Activated CD4-positive, alpha-beta memory T cell treated with anti-CD3 and anti-CD28 coated beads for 36 hours (primary cell): ENCODE results near the gene RHOBTB3. TPM values are rescaled to one million over a fixed set of nuclear protein-coding genes. Genes with fewer than 3 reads are reported as not detected.
"Not testable (repeated sequence)": the region's sequence is repeated elsewhere in the genome, so short reads cannot be mapped to it uniquely, and the experiment has no call there.

Experiments used
- CTCF ChIA-PET: fragments of 350-600 bp; sonication (Branson Sonifier 250); formaldehyde crosslinking; loops from one replicate; lab custom pipeline; 2021; ENCODE audit warnings: antibody characterized with exemption, inconsistent platforms; lab: Charles Lee
- POLR2A ChIA-PET: fragments of 350-600 bp; sonication (Branson Sonifier 250); formaldehyde crosslinking; loops from one replicate; lab custom pipeline; 2021; ENCODE audit warnings: antibody characterized with exemption; lab: Charles Lee
- DNase-seq: peaks from one replicate; pipeline ENCODE4 v3.0.0-alpha.2; 2020
- H3K27ac Mint-ChIP-seq: one replicate; pipeline ENCODE4 v1.8.0; 2021; ENCODE audit warnings: mixed read lengths
- H3K27me3 Mint-ChIP-seq: one replicate; pipeline ENCODE4 v1.8.0; 2021; ENCODE audit warnings: mixed read lengths
- H3K36me3 Mint-ChIP-seq: one replicate; pipeline ENCODE4 v1.8.0; 2021; ENCODE audit warnings: mixed read lengths
- H3K4me1 Mint-ChIP-seq: one replicate; pipeline ENCODE4 v1.8.0; 2021; ENCODE audit warnings: low read depth, mixed read lengths
- H3K4me3 Mint-ChIP-seq: one replicate; pipeline ENCODE4 v1.8.0; 2021; ENCODE audit warnings: mild to moderate bottlenecking, mixed read lengths
- H3K9me3 Mint-ChIP-seq: one replicate; pipeline ENCODE4 v1.8.0; 2021; ENCODE audit warnings: mixed read lengths
- intact Hi-C: fragments of 100-400 bp; cut with micrococcal nuclease; formaldehyde crosslinking; loops from one replicate; pipeline ENCODE4 v1.15.1; 2023
- total RNA-seq, 2 experiments: library from RNA; stranded (reverse); gene quantifications; one replicate each; pipeline ENCODE4 v1.2.3, GENCODE V29; 2021

RHOBTB3 gene
- total RNA-seq, 2 experiments from 2014 or later = 0.75 to 0.97 TPM

- H3K4me1 Mint-ChIP-seq = peaks cover 57% of the 10 kb centered on the region
- ChIA-PET POLR2A (interaction anchor here (1.8 to 5.0 kb wide), 2 partner anchors 12 to 34 kb away, joined by 4 to 45 read pairs; partner anchors contain the start of gene GLRX), CTCF (interaction anchor here (0.7 to 5.5 kb wide), 5 partner anchors 9 to 52 kb away, joined by 3 to 66 read pairs (median 10); partner anchors contain the start of gene GLRX)
- peaks cover 6% of the 10 kb centered on the region for H3K36me3 Mint-ChIP-seq
- no peak for DNase-seq
- H3K4me3 Mint-ChIP-seq = peak overlapping the region; percentile 6
- peak overlapping the region; percentile 65 for H3K27ac Mint-ChIP-seq
- intact Hi-C loops = loop anchor here (1.0 to 2.0 kb wide), 3 partner anchors 13 to 29 kb away; partner anchors contain the start of gene GLRX
- H3K9me3 Mint-ChIP-seq = no peaks in the 10 kb centered on the region
- no peaks in the 10 kb centered on the region for H3K27me3 Mint-ChIP-seq
Observed at GRCh38 chr5:95809414-95809960, 78.4 kb downstream of the RHOBTB3 start.

GRCh38 chr5:95810305-95811125, 79.4 kb downstream of the RHOBTB3 start:
- Mint-ChIP-seq H3K36me3 (peaks cover 8% of the 10 kb centered on the region), H3K4me3 (no peak overlapping the region), H3K27me3 (no peaks in the 10 kb centered on the region), H3K4me1 (peaks cover 65% of the 10 kb centered on the region), H3K27ac (peak overlapping the region; percentile 65), H3K9me3 (no peaks in the 10 kb centered on the region)
- POLR2A ChIA-PET = interaction anchor here (1.5 to 5.0 kb wide), 2 partner anchors 11 to 24 kb away, joined by 4 to 45 read pairs; partner anchors contain the start of gene GLRX
- CTCF ChIA-PET = interaction anchor here (0.7 to 5.5 kb wide), 5 partner anchors 8 to 51 kb away, joined by 4 to 66 read pairs (median 10); partner anchors contain the start of gene GLRX
- no peak for DNase-seq
- intact Hi-C loops = no loop called here

DNA sequence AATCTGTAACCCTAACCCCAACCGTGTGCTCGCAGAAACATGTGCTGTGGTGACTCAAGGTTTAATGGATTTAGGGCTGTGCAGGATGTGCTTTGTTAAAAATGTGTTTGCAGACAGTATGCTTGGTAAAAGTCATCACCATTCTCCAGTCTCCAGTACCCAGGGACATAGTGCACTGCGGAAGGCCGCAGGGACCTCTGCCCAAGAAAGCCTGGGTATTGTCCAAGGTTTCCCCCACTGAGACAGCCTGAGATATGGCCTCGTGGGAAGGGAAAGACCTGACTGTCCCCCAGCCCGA, 79.9 kb downstream of the RHOBTB3 start:
- DNase-seq = not testable (repeated sequence)
- CTCF ChIA-PET = interaction anchor here (1.3 to 5.5 kb wide), 4 partner anchors 7 to 30 kb away, joined by 4 to 66 read pairs (median 17); partner anchors contain the start of gene GLRX

GRCh38 chr5:95811461-95812073, 80.4 kb downstream of the RHOBTB3 start:
- DNase-seq, H3K9me3 Mint-ChIP-seq, H3K4me3 Mint-ChIP-seq, intact Hi-C loops, H3K27me3 Mint-ChIP-seq: not testable (repeated sequence)
- H3K36me3 Mint-ChIP-seq = peaks cover 12% of the 10 kb centered on the region
- H3K4me1 Mint-ChIP-seq = peaks cover 76% of the 10 kb centered on the region
- ChIA-PET CTCF (interaction anchor here (0.6 to 5.5 kb wide), 5 partner anchors 10 to 167 kb away, joined by 3 to 66 read pairs (median 12); partner anchors contain the start of gene GLRX), POLR2A (interaction anchor here (1.5 kb wide), 2 partner anchors 11 to 23 kb away, joined by 4 to 5 read pairs; partner anchors contain the start of gene GLRX)
- peak overlapping the region; percentile 4 for H3K27ac Mint-ChIP-seq

More for the DNA sequence above, 79.9 kb downstream of the RHOBTB3 start:
- H3K27me3 Mint-ChIP-seq, H3K4me3 Mint-ChIP-seq, H3K9me3 Mint-ChIP-seq, intact Hi-C loops: not testable (repeated sequence)
- Mint-ChIP-seq H3K4me1 (peaks cover 71% of the 10 kb centered on the region), H3K27ac (peak overlapping the region; percentile 65), H3K36me3 (peaks cover 12% of the 10 kb centered on the region)
- POLR2A ChIA-PET = interaction anchor here (1.5 to 5.0 kb wide), 2 partner anchors 10 to 23 kb away, joined by 4 to 45 read pairs; partner anchors contain the start of gene GLRX

DNA sequence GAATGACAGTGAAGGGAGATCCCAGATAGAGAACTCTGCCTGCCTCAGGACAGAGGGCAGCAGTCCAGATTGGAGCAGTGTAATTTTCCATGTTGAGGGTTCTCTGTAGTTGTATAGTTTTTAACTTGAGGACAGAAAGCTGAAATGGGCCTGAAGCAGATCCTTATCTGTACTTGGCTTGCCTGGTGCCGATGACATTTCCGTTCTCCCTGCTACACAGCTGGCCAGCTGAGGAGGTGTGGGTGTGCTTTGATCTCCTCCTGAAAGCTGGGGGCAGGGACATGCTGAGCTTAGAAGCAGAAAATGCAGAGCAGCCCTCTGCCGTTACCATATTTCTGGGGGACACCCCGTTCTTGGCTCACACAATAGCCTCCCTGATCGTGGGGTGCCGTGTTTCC, 80.9 kb downstream of the RHOBTB3 start:
- no peaks in the 10 kb centered on the region for H3K27me3 Mint-ChIP-seq
- peaks cover 12% of the 10 kb centered on the region for H3K36me3 Mint-ChIP-seq
- CTCF ChIA-PET = interaction anchor here (0.6 to 5.5 kb wide), 5 partner anchors 9 to 167 kb away, joined by 3 to 24 read pairs (median 7); partner anchors contain the start of gene GLRX
- peak; percentile 61 for DNase-seq
- peaks cover 81% of the 10 kb centered on the region for H3K4me1 Mint-ChIP-seq
- no peaks in the 10 kb centered on the region for H3K9me3 Mint-ChIP-seq
- H3K4me3 Mint-ChIP-seq = no peak overlapping the region
- peak overlapping the region; percentile 4 for H3K27ac Mint-ChIP-seq
- POLR2A ChIA-PET = interaction anchor here (1.5 kb wide), 1 partner anchor 10 kb away, joined by 5 read pairs; the partner anchor contains the start of gene GLRX
- intact Hi-C loops = no loop called here

GRCh38 chr5:95813035-95813434, 81.9 kb downstream of the RHOBTB3 start:
- intact Hi-C loops, H3K9me3 Mint-ChIP-seq, DNase-seq, H3K27ac Mint-ChIP-seq, H3K27me3 Mint-ChIP-seq, H3K4me3 Mint-ChIP-seq: not testable (repeated sequence)
- H3K4me1 Mint-ChIP-seq = peaks cover 89% of the 10 kb centered on the region
- ChIA-PET CTCF (interaction anchor here (1.0 to 5.5 kb wide), 3 partner anchors 8 to 31 kb away, joined by 7 to 24 read pairs (median 12); partner anchors contain the start of gene GLRX), POLR2A (interaction anchor here (1.5 kb wide), 1 partner anchor 9 kb away, joined by 5 read pairs; the partner anchor contains the start of gene GLRX)
- peaks cover 12% of the 10 kb centered on the region for H3K36me3 Mint-ChIP-seq

DNA sequence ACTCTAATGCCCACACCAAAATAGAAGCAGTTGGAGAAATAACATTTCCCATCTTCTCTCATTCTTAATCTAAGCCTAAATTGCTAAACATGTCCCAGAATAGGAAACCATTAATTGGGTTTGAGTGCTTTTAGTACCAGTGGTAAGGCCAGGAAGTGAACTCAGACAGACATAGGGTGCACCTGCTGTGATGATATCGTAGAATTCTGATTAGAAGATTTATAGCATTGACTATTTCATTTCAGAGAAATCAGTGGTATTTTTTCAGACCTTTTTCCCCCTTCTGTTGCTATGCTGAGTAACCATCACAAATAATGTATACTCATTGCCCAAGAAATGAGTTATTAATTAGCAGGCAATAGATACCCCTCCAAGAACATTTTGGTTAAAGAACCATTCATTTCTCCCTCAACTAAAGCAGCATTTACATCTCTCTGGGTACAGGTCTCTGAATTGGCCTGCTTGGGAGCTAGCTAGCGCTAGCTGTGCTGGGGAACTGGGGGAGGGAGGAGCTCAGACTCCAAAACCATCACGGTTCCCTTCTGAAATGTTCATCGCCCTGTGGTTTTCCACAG, 84.1 kb downstream of the RHOBTB3 start:
- intact Hi-C loops = no loop called here
- Mint-ChIP-seq H3K27ac (peak overlapping the region; percentile 82), H3K36me3 (peaks cover 12% of the 10 kb centered on the region), H3K27me3 (no peaks in the 10 kb centered on the region), H3K9me3 (no peaks in the 10 kb centered on the region), H3K4me1 (peaks cover 86% of the 10 kb centered on the region), H3K4me3 (no peak overlapping the region)
- ChIA-PET POLR2A (no interaction called here), CTCF (interaction anchor here (1.2 to 1.4 kb wide), 3 partner anchors 20 to 33 kb away, joined by 4 to 5 read pairs (median 4); no protein-coding TSS in a partner anchor)
- no peak for DNase-seq

DNA sequence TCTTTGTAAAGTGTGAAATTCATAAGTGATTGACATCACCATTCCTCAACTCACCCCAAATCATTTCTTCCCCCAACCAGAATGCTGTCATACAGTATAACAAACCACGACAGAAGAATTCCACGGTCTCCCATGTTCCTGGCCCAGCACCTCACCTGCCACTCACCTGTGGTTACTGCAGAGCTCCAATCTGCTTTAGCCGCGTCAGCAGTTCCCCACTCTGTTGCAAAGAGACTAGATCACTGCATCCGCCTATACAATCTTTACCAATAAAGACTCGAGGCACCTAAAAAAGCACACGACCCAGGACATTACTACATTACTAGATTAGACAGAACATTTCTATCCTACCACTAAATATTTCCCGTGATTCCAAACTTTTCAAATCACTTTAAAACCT, 85.2 kb downstream of the RHOBTB3 start:
- no peaks in the 10 kb centered on the region for H3K9me3 Mint-ChIP-seq
- no peaks in the 10 kb centered on the region for H3K27me3 Mint-ChIP-seq
- H3K27ac Mint-ChIP-seq = peak overlapping the region; percentile 82
- ChIA-PET POLR2A (no interaction called here), CTCF (interaction anchor here (1.2 to 2.1 kb wide), 6 partner anchors 8 to 521 kb away, joined by 3 to 5 read pairs (median 4); no protein-coding TSS in a partner anchor)
- no peak overlapping the region for H3K4me3 Mint-ChIP-seq
- no peak for DNase-seq
- intact Hi-C loops = no loop called here
- peaks cover 12% of the 10 kb centered on the region for H3K36me3 Mint-ChIP-seq
- peaks cover 80% of the 10 kb centered on the region for H3K4me1 Mint-ChIP-seq

DNA sequence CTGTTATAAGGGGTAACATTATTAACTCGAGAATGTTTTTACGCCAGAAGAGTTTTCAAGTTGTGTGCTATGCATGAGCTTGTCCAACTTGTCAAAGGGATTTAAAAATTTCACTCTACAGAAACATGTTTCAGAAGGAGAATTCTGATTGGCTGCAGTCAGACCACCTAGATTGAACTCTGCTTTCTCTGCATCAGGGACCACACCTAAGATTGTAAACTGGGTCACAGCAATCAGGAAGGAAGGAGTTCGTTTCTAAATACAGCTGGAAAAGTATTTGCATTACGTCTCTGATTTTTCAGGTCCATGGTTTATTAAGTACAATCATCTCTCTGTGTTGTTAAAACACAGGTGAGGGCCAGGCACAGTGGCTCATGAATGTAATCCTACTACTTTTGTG, 85.6 kb downstream of the RHOBTB3 start:
- no peaks in the 10 kb centered on the region for H3K27me3 Mint-ChIP-seq
- DNase-seq = no peak
- ChIA-PET CTCF (interaction anchor here (0.7 to 2.1 kb wide), 7 partner anchors 8 to 520 kb away, joined by 3 to 5 read pairs (median 4); no protein-coding TSS in a partner anchor), POLR2A (interaction anchor here (0.6 kb wide), 1 partner anchor 170 kb away, joined by 3 read pairs; the partner anchor contains the start of gene RFESD)
- H3K9me3 Mint-ChIP-seq = no peaks in the 10 kb centered on the region
- peaks cover 12% of the 10 kb centered on the region for H3K36me3 Mint-ChIP-seq
- peaks cover 76% of the 10 kb centered on the region for H3K4me1 Mint-ChIP-seq
- peak overlapping the region; percentile 82 for H3K27ac Mint-ChIP-seq
- intact Hi-C loops = no loop called here
- H3K4me3 Mint-ChIP-seq = no peak overlapping the region

DNA sequence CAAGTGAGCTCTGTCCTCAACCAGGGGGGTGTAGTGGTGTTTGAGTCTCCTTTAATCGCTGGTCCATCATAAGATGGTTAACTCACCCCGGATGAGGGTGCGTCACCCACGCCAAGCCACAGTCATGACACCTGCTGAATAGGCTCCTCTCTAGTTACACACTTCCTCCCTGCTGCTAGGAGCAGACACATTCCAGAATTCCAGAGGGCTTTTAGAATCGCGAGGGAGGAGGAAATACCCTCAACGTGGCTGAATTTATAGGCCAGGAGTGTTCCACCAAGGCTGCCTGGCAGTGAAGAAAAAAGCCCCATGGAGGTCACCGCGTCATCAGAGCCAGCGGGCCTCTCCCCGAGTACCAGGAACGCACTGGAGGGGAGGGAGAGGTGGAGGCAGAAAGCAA, 86.3 kb downstream of the RHOBTB3 start:
- H3K9me3 Mint-ChIP-seq = no peaks in the 10 kb centered on the region
- peaks cover 69% of the 10 kb centered on the region for H3K4me1 Mint-ChIP-seq
- intact Hi-C loops = no loop called here
- CTCF ChIA-PET = interaction anchor here (0.7 to 8.4 kb wide), 10 partner anchors 8 to 520 kb away, joined by 3 to 63 read pairs (median 4); partner anchors contain the start of gene RFESD
- POLR2A ChIA-PET = interaction anchor here (0.6 to 1.4 kb wide), 3 partner anchors 17 to 171 kb away, joined by 3 to 8 read pairs (median 3); partner anchors contain the start of gene RFESD
- peak; percentile 67 for DNase-seq
- H3K27ac Mint-ChIP-seq = peak overlapping the region; percentile 82
- H3K27me3 Mint-ChIP-seq = no peaks in the 10 kb centered on the region
- peaks cover 12% of the 10 kb centered on the region for H3K36me3 Mint-ChIP-seq
- peak overlapping the region; percentile 70 for H3K4me3 Mint-ChIP-seq
